Pulmonary artery endothelial cell (primary cell): ENCODE data around the gene PDE11A. TPM values are rescaled to one million over a fixed set of nuclear protein-coding genes. Genes with fewer than 3 reads are reported as not detected.
"Not testable (repeated sequence)": the region's sequence is repeated elsewhere in the genome, so short reads cannot be mapped to it uniquely, and the experiment has no call there.

Experiments
- DNase-seq: peaks from one replicate; pipeline ENCODE4 v3.0.0-alpha.2; 2011; ENCODE audit warnings: low read depth, low spot score
- total RNA-seq: library from RNA; depleted of rRNA; stranded (reverse); fragments of >200 nt; gene quantifications from 2 replicates; pipeline ENCODE4 v1.2.3, GENCODE V29; 2014

The PDE11A gene
- total RNA-seq, 1 donor from 2014 or later, result under 0.01 TPM

DNA sequence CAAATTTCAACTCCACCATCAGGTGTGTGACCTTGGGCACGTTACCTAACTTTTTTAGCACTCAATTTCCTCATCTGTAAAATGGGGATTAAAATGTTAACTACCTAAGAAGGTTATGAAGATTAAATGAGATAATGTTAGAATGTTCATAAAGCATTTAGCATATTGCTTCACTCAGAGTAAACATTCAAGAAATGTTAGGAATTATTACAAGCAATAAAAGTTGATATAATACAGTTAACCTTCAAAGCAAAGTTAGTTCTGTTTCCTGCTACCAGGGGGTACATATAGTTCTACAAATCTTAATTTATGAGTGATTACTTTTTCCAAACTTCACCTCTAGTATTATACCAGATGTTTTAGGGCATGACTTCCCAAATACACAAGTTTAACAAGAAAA is 254.2 kb downstream of the PDE11A start:
- no peak for DNase-seq

DNA sequence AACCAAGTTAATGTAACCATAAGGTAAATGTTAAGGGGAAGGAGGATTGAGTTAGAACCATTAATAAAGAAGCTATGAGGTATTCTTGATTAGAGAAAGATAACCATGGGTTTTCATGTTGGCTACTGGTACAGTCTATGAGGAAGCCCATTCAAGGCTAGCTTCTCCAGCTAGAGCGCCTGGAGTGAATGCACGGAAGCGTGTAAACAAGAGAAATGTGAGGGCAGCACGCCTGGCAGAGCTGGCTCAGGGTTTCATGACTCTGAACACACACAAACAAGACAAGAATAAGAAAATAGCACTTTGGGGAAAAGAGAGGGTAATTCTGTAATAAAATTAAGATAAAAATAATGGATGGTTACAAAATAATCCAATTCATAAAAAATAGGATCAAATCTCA is 255.3 kb downstream of the PDE11A start:
- DNase-seq, result no peak

DNA sequence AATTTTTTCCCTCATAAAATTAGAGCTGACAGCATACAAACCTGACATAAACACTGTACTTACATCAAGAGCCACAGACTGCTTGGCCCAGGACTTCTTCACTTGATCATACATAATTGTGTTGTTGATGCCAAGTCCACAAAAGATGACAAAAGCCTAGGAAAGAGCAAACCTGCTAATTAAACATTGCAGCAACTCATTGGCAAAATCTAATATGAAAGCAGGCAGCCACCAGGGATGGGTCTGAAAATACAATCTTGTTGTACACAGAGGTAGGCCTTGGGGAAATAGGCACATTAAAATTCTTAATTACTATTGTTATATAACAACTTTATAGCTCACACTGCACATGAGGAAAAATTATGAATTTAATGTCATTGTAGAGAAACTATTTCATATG is 255.8 kb downstream of the PDE11A start:
- DNase-seq, result no peak

DNA sequence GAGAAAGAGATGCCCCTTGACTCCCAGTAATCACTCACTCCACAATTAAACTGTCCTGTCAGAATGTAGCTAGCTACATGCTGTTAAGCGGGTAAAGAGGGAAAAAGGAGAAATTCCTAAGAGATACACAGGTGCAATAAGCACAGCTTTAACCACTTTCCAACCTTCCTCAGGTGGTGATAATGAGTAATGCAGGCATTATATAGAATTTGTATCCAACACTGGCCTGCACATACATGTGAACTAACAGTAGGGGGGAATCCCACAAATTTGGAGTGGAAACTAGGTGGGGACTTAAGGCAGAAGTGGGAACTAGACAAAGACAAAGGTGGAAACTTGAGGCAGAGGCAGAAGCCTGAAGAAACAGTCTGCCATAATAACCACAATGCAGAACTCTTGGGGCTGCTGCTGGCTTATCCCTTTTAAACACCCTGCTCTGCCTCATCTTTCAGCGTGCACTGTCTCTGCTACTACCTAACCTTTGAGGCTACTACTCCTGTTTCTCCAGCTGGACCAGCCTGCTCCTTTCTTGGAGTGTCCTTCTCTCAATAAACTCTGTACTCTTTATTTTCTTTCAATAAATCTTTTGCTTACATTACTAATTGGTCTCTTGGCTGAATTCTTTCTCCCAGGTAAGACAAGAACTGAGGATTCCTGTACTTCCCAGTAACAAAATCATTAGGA is 259.7 kb downstream of the PDE11A start:
- no peak for DNase-seq

DNA sequence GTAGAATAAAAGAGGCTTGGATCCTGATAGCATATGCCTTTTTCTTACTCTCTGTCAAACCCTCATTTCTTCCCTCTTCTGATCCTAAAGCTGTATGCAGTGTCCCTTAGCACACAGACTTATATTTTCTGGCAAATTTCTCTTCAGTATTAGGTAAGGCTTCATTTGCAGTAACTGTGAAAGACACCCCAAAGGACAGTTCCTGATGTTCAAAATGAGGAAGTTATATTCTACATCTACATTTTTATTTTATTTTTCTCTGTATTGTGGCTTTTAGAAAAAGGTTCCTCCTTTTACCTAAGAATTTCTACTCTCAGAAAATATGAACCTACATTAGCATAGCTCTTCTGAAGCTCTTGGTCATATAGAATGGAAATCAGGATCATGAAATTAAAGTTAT is 261.7 kb downstream of the PDE11A start:
- no peak for DNase-seq

DNA sequence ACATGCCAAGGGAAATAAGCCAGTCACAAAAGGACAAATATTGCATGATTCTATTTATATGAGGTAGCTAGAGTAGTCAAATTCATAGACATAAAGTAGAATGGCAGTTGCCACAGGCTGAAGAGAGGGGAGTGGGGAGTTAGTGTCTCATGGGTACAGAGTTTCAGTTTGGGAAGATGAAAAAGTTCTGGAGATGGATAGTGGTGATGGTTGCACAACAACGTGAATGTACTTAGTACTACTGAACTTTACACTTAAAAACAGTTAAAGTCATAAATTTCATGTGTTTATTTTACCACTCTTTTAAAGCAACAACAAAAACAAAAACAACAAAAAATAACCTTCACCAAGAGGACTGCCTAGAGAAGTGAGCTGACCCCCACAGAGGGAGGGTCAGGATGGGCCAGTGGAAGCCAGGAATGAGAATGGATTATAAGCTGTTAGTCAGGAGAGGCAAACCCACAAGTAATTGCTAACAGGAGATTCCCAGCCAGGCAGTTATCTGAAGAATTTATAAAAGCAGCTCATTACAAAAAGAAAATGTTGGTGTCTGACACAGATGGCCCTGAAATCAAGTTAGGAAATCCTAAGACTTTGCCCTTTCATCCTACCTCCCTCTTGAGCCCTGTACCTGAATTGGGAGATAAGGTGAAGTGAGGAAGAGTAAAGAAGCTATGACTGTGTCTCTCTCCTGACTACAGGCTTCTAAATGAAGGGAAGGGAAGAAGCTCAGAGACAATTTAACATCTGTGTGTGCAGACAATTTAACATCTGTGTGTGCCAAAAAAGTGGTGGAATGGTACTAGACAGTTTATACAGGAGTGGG is 263.4 kb downstream of the PDE11A start:
- no peak for DNase-seq

DNA sequence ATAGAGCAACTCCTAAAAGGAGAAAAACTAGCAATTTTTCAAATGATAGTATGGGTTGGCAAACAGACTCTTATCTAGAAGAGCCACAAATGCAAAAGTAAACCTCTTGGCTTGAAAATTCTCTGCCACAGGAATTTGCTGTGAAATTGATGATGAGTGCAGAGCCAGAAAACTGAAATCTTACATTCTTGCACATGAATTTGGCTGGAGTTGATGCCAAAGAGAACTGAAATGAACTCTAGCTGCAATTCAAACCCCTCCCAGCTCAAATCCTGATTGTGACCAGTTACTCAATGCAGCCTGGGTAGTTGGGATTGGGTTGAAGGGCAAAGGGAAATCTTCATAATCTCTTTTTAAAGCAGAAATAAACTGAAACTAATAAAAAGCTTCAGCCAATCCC is 266.6 kb downstream of the PDE11A start:
- no peak for DNase-seq

DNA sequence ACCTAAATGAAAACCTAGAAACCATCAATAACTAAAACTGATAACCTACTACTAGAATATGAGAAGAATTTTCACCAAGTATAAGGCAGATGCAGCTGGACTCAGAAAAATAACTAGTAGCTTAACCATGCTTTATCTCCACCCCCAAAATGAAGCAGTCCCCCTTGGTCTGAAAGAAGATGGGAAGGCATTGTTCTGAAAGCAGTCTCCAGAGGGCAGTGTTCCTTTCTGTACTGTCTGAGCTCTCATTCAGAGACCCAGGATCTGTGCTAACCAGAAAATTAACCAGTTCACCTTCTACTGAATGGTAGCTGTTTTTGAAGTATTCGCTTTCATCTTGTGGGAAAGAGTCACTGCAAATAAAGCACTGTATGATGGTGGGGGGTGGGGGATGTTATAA is 273.0 kb downstream of the PDE11A start:
- DNase-seq, result no peak

DNA sequence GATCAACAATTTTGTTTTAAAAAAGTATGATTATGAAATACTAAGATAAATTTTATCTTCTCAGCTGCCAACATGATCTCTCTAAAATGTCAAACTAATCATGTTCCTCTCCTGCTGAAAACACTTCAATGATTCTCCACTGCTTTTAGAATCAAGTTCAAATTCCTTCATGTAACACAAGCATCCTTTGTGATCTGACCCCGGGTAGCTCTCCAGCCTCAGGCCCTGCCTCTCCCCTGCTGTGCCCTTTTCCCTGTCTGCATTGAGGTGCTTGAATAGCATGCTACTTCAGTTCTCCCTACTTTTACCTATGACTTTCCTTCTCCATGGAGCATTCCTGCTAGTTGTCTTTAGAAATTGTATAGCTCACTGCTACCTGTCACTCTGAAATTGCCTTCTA is 274.8 kb downstream of the PDE11A start:
- DNase-seq, result no peak

DNA sequence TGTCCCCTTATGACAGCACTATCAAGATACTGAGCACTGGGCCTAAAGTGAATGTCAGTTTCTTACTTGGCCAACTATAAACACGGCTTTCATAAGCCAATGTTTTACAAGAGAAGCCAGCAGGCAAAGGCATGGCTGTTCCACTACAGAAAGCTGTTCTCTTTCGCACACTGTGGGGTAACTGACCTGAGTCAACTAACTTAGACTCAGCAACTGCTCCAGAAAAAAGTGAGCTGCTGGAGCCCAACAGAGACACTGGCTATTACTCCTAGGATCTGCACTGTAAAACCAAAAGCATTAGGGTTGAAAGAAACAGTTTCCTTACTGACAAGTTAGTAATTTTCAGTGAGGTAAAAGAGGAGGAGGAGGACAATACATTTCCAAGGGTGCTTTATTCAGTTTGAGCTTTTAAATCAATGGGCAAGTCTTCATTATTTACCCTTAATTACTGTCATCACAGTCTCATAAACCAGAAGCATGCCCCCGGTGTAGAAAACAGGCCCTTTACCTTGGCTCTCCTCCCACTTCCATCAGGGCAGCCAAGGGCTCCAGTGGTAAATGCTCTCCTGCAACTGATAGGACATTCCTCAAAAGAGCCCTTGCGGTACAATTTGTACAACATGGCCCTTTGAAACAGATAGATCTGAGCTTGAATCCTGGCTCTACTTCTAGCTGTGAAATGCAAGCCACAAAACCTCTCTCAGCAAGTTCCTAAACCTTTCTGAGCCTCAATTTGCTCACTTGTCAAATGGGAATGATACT is 275.7 kb downstream of the PDE11A start:
- DNase-seq, result no peak

DNA sequence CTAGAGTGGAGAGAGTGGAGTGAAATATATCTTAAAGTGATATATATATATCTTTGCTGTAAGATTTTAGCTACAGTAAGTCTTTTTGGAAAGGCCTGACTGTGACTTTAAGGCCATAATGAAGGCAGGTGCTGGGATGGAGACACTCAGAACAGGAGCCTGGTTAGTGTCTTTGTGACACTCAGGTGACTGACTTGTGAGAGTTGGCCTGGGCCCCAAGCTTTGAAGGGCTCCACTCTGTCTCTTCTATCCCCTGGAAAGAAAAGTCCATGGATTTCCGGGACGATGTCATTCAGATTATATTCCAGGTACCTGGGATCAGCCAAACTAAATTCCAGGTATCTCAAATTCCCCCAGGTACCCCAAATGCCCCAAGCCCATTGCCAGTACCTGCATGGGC is 276.6 kb downstream of the PDE11A start:
- no peak for DNase-seq

DNA sequence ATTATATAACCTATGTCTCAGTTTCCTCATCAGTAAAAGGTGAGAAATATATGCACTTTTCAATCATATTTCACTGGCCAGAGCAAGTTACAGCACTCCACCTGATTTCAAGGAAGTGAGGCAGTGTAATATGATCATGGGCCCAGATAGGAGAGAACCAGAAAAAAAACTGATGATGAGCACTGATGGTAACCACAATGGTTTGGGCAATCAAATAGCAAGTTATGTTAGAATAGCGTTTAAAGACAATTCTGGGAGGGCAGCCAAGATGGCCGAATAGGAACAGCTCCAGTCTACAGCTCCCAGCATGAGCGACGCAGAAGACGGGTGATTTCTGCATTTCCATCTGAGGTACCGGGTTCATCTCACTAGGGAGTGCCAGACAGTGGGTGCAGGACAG is 287.4 kb downstream of the PDE11A start:
- not testable (repeated sequence) for DNase-seq

DNA sequence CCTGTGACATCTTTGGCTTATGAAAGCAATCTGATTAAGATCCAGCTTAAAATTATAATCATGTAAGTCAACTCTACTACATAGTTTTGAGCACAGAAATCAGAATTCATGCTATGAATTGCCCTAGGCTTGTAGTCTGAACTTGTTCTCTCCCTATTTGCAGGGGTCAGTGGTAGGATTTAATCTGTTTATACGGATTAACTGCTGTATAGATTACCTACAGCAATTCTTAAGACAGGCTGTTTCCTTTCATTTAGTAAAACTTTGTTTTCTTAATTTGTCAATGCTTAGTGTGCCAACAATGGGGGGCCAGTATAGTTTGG is 287.9 kb downstream of the PDE11A start:
- DNase-seq, result no peak

DNA sequence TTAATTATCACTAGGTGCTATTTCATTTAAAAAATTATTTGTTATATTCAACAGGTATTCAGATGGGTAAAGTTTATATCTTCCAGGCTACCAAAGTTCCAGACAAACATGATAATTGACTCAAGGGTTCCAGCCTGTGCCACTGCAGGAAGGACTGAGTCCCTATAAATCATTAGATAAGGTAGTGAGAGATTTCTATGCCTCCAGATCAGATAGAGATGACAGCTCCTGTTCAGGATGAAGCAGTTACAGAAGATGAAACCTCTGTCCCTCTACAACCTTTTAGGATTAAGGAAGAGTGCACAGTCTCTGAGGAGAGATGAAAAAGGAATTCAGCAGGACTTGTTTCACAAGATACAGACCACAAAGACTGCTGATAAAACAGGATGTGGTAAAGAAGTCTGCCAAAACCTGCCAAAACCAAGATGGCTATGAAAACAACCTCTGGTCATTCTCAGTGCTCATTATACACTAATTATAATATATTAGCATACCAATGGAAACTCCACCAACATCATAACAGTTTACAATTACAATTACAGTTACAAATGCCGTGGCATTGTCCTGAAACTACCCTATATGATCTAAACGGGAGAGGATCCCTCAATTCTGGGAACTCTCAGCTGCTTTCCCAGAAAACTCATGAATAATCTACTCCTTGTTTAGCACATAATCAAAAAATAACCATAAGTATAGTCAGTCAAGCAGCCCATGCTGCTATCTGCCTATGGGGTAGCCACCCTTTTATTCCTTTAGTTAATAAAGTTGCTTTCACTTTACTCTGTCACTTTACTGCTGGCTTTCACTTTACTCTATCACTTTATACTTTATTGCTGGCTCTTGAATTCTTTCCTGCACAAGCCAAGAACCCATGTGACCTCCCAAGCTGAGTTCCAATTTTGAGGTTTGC is 288.5 kb downstream of the PDE11A start:
- DNase-seq, result no peak

DNA sequence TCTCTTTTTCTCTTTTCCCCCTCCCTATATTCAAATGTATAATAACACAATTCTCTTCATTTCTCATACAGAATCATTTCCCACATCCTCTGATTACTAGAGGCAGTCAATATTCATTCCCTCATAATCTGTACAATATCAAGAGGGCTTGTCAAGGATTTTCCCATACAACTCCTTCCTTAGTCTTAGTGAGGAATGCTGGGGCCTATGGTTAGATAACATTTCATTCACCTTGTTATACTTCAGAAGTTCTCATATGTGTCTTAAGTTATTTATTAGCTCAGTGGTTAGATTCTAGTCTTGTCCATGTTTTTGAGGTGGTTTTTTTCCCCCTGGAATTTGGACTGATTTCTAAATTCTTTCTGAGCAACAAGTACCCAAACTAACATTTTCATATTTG is 289.5 kb downstream of the PDE11A start:
- no peak for DNase-seq

DNA sequence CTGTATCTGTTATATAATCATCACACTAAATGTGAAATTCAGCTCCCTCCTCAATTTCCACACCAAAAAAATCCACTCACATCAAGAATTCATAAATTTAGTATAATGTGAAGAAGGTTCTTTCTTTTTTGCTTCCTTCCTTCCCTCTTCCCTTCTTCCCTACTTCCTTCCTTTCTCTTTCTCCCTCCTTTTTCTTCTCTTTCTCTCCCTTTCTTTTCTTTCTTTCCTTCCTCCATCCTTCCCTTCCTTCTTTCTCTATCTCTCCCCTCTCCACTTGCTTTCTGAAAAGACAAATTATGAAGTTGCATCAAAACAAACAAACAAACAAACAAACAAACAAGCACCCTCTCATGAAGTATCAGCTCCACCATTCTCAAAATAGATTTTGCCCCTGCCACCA is 290.0 kb downstream of the PDE11A start:
- DNase-seq, result no peak

DNA sequence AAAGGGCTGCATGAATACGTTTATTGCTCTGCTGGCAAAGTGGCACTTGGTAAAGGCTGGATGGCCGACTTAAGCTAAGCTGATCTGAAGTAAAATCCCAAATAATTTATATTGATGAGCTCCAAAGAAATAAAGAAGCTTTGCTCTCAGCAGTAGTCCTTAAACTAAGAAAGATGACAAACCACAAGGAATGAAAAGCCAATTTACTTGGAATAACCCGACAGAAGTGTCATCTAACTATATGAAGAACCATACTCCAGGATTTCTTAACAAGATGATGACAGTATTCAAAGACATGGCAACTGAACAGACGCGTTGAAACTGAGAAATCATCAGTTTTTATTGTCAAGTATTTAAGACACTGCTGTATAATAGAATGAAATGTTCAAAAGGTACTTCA is 294.1 kb downstream of the PDE11A start:
- no peak for DNase-seq

DNA sequence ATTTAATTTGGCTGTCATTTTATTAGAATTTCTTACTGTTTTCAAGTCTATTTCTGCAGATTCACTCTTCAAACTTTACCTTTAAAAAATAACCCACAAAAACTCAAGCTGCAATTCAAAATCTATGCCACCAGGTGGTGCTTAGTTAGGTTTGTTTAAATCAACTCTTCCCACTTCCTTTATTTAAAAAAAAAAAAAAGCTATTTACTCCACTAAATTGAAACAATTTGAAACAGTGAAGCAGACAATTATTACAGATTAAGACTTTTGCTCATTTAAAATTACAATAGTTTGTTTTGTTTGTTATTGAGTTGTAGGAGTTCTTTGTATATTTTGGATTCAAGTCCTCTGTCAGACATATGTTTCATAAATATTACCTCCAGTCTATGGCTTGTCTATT is 300.0 kb downstream of the PDE11A start:
- DNase-seq, result no peak

DNA sequence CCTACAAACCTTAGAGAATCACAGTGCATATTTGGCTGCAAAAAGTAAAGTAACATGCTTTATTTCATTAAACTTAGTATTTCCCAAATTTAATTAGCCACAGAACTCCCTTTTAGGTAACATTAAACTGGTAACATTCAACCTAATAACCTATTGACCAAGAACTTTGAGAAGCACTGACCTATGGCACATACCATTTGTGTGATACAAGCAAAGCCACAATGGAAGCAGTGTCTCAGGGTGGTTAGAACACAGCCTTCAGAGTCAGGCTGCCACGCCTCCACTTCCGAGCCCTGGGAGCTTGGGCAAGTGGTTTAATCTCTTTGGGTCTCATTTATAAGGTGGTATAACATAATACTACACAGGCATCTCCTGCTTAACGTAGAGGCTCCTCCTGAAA is 301.4 kb downstream of the PDE11A start:
- DNase-seq, result no peak

DNA sequence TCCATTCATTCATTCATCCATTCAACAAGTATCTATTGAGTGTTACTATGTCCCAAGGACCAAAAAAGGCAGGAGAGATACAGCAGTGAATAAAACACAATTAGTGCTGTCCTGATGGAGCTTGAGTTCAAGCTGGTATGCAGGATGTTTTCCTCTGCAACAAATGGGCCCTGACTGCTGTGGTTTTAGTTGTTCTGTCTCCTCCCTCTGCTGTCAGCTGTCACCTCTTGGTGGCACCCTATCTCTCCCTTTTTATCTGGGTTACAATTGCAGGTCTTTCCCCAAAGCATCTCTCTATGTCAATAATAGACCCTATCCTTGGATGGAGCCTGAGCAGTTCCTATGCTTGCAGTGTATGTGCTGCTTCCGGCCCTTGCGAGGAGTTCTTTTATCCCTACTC is 304.8 kb downstream of the PDE11A start:
- DNase-seq, result no peak

DNA sequence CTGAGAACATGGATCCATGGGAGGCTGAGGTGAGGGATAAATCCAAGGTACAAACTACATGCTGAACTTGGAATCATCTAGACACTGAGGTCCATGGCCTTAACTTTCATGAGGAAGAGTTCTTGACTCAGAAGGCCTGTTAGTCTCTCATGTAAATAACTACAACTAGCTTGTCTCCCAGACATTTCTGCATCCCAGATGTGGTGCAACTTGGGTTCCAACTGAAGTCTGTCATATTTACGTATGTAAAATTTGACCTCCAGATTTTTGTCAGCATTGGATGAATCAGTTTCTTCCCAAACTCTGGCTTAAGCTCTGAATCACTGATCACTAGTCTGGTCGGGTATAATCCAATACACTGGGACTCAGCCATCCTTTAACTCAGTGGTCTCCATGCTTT is 306.9 kb downstream of the PDE11A start:
- no peak for DNase-seq
